AG08396 (cell line): ENCODE results near the gene TMCC1.
A peak's percentile ranks its signal among the peaks of the same experiment; 100 is the strongest.
"Not testable (repeated sequence)": the region's sequence is repeated elsewhere in the genome, so short reads cannot be mapped to it uniquely, and the experiment has no call there.

Source experiments
- DNase-seq: peaks from one replicate; pipeline ENCODE4 v3.0.0; 2012; ENCODE audit warnings: low spot score, mixed read lengths

TMCC1 gene

GRCh38 chr3:129835198-129835597, 58.3 kb downstream of the TMCC1 start:
- DNase-seq = no peak

GRCh38 chr3:129834580-129834979, 58.9 kb downstream of the TMCC1 start:
- DNase-seq = no peak

- not testable (repeated sequence) for DNase-seq
Observed at GRCh38 chr3:129831942-129832341, 61.6 kb downstream of the TMCC1 start.

GRCh38 chr3:129831503-129831902, 62.0 kb downstream of the TMCC1 start:
- DNase-seq = no peak

- DNase-seq = peak; percentile 63
Observed at GRCh38 chr3:129829640-129830039, 63.9 kb downstream of the TMCC1 start.

- DNase-seq = no peak
Observed at GRCh38 chr3:129827765-129828164, 65.7 kb downstream of the TMCC1 start.

- peak; percentile 20 for DNase-seq
Observed at GRCh38 chr3:129824926-129825541, 68.5 kb downstream of the TMCC1 start.

- peak; percentile 4 for DNase-seq
Observed at GRCh38 chr3:129822679-129823078, 70.8 kb downstream of the TMCC1 start.

- no peak for DNase-seq
Observed at GRCh38 chr3:129822241-129822640, 71.3 kb downstream of the TMCC1 start.

GRCh38 chr3:129820587-129820986, 72.9 kb downstream of the TMCC1 start:
- no peak for DNase-seq

- no peak for DNase-seq
Observed at GRCh38 chr3:129812589-129812988, 80.9 kb downstream of the TMCC1 start.

GRCh38 chr3:129809297-129809696, 84.2 kb downstream of the TMCC1 start:
- DNase-seq = no peak

GRCh38 chr3:129796146-129796545, 97.4 kb downstream of the TMCC1 start:
- DNase-seq = no peak

GRCh38 chr3:129795186-129796010, 98.1 kb downstream of the TMCC1 start:
- no peak for DNase-seq

GRCh38 chr3:129794311-129795185, 99.0 kb downstream of the TMCC1 start:
- no peak for DNase-seq

- DNase-seq = no peak
Observed at GRCh38 chr3:129793942-129794310, 99.6 kb downstream of the TMCC1 start.

- no peak for DNase-seq
Observed at GRCh38 chr3:129793319-129793718, 100.2 kb downstream of the TMCC1 start.

GRCh38 chr3:129783470-129783869, 110.0 kb downstream of the TMCC1 start:
- no peak for DNase-seq

- DNase-seq = no peak
Observed at GRCh38 chr3:129778871-129779270, 114.6 kb downstream of the TMCC1 start.

GRCh38 chr3:129777806-129778205, 115.7 kb downstream of the TMCC1 start:
- peak; percentile 37 for DNase-seq

- no peak for DNase-seq
Observed at GRCh38 chr3:129775870-129776269, 117.6 kb downstream of the TMCC1 start.
